SK-N-SH (cell line): ENCODE results near the gene RUFY3. TPM values are rescaled to one million over a fixed set of nuclear protein-coding genes. Genes with fewer than 3 reads are reported as not detected.

Experiments
- CTCF ChIA-PET: fragments of 300-600, 350-600 bp; formaldehyde crosslinking; extraction: SDS; loops from one replicate; lab custom pipeline; 2021; lab: Yijun Ruan, JAX
- POLR2A ChIA-PET: fragments of 350-600 bp; sonication (Branson Sonifier 250); formaldehyde crosslinking; extraction: SDS; loops from one replicate; lab custom pipeline; 2020; ENCODE audit warnings: antibody characterized with exemption, inconsistent platforms; lab: Yijun Ruan, JAX
- DNase-seq: peaks from one replicate; pipeline ENCODE4 v3.0.0; 2012
- H2AFZ ChIP-seq: fragments of 200-600 bp; sonication (generic); 2 replicates; pipeline ENCODE4 v1.8.1; 2016; ENCODE audit warnings: antibody characterized with exemption, mild to moderate bottlenecking, low read depth
- H3F3A ChIP-seq: fragments of 200-600 bp; sonication (generic); replicated peaks from 2 replicates; pipeline ENCODE3; 2016; ENCODE audit warnings: antibody characterized with exemption, mild to moderate bottlenecking; ENCODE audit not compliant: insufficient read depth
- H3K27ac ChIP-seq, 2 experiments: fragments of 200-500 bp in 1 of 2; fragments of 200-600 bp in 1 of 2; sonication (Bioruptor generic) in 1 of 2; sonication (generic), shearing (Covaris generic) in 1 of 2; 2 replicates each; pipeline versions ENCODE4 v1.5.1 to v1.6.1; 2014 to 2016; ENCODE audit warnings: low read depth in 2 of 2, inconsistent platforms in 1 of 2, low read length in 1 of 2, mild to moderate bottlenecking in 1 of 2, mixed read lengths in 1 of 2
- H3K27me3 ChIP-seq: fragments of 200-600 bp; sonication (generic), shearing (Covaris generic); 2 replicates; pipeline ENCODE4 v1.6.1; 2016; ENCODE audit warnings: mixed run types; ENCODE audit not compliant: insufficient read depth
- H3K36me3 ChIP-seq, 2 experiments: fragments of 200-500 bp in 1 of 2; fragments of 200-600 bp in 1 of 2; sonication (Bioruptor generic) in 1 of 2; sonication (generic) in 1 of 2; replicated peaks in 1 of 2; 2 replicates each; pipeline versions ENCODE3 to v1.5.1; 2014 to 2016; ENCODE audit warnings: low read length in 1 of 2, mild to moderate bottlenecking in 1 of 2; ENCODE audit not compliant: insufficient read depth in 2 of 2, control insufficient read depth in 1 of 2
- H3K4me1 ChIP-seq, 2 experiments: fragments of 200-500 bp in 1 of 2; fragments of 200-600 bp in 1 of 2; sonication (Bioruptor generic) in 1 of 2; sonication (generic), shearing (Covaris generic) in 1 of 2; 2 replicates each; pipeline versions ENCODE4 v1.5.1 to v1.6.1; 2014 to 2016; ENCODE audit warnings: low read depth in 1 of 2, low read length in 1 of 2, mixed run types in 1 of 2; ENCODE audit not compliant: insufficient read depth in 2 of 2, control insufficient read depth in 1 of 2
- H3K4me2 ChIP-seq: fragments of 200-600 bp; sonication (generic), shearing (Covaris generic); 2 replicates; pipeline ENCODE4 v1.6.1; 2017; ENCODE audit warnings: mixed run types
- H3K4me3 ChIP-seq, 2 experiments: fragments of 200-500 bp in 1 of 2; fragments of 200-600 bp in 1 of 2; sonication (Bioruptor generic) in 1 of 2; sonication (generic), shearing (Covaris generic) in 1 of 2; 2 replicates each; pipeline versions ENCODE4 v1.5.1 to v1.8.1; 2014 to 2016; ENCODE audit warnings: low read depth in 2 of 2, inconsistent platforms in 1 of 2, low read length in 1 of 2, mild to moderate bottlenecking in 1 of 2, mixed read lengths in 1 of 2, moderate library complexity in 1 of 2
- H3K79me2 ChIP-seq: fragments of 200-600 bp; sonication (generic); 2 replicates; pipeline ENCODE4 v1.8.1; 2017; ENCODE audit warnings: mild to moderate bottlenecking; ENCODE audit not compliant: insufficient read depth
- H3K9ac ChIP-seq: fragments of 200-600 bp; sonication (generic); 2 replicates; pipeline ENCODE4 v1.6.1; 2017; ENCODE audit warnings: mixed run types
- H3K9me2 ChIP-seq: fragments of 200-600 bp; sonication (generic); 2 replicates; pipeline ENCODE4 v1.6.1; 2017; ENCODE audit warnings: mixed run types
- H3K9me3 ChIP-seq: fragments of 200-600 bp; sonication (generic); 2 replicates; pipeline ENCODE4 v1.6.1; 2017; ENCODE audit warnings: mixed run types, mild to moderate bottlenecking, moderate library complexity
- H4K20me1 ChIP-seq: fragments of 200-600 bp; sonication (generic); 2 replicates; pipeline ENCODE4 v1.6.1; 2017; ENCODE audit warnings: mild to moderate bottlenecking, mixed run types; ENCODE audit not compliant: insufficient read depth
- EP300 ChIP-seq, 2 experiments: IDR thresholded peaks; 2 replicates each; pipeline versions ENCODE4 v1.4.0 to v1.6.1; 2012; ENCODE audit warnings: borderline replicate concordance in 1 of 2, low read depth in 1 of 2, low read length in 1 of 2
- EZH2phosphoT487 ChIP-seq: fragments of 200-600 bp; sonication (generic); IDR thresholded peaks from 2 replicates; pipeline ENCODE4 v1.6.1; 2017; ENCODE audit warnings: low read depth, mixed run types, mild to moderate bottlenecking, antibody characterized with exemption, moderate library complexity, borderline replicate concordance
- GATA2 ChIP-seq: sonication (generic); formaldehyde crosslinking; IDR thresholded peaks from 2 replicates; pipeline ENCODE4 v1.5.0; 2020; ENCODE audit warnings: mild to moderate bottlenecking, missing genetic modification reagents
- IRF3 ChIP-seq: fragments of 150-350 bp; IDR thresholded peaks from 2 replicates; pipeline ENCODE4 v1.6.1; 2016; ENCODE audit warnings: mild to moderate bottlenecking, low read depth, low read length
- MEF2A ChIP-seq: IDR thresholded peaks from 2 replicates; pipeline ENCODE4 v1.4.0; 2012; ENCODE audit warnings: low read depth, borderline replicate concordance
- NFIC ChIP-seq: IDR thresholded peaks from 2 replicates; pipeline ENCODE4 v1.4.0; 2012; ENCODE audit warnings: borderline replicate concordance
- RAD21 ChIP-seq: IDR thresholded peaks from 2 replicates; pipeline ENCODE4 v1.6.1; 2012; ENCODE audit warnings: mild to moderate bottlenecking, low read length
- RCOR1 ChIP-seq: fragments of 150-350 bp; IDR thresholded peaks from 2 replicates; pipeline ENCODE4 v1.6.1; 2017; ENCODE audit warnings: antibody characterized with exemption, low read length
- RFX5 ChIP-seq: IDR thresholded peaks from 2 replicates; pipeline ENCODE4 v1.6.1; 2012; ENCODE audit warnings: mild to moderate bottlenecking, improper control_type of control experiment, low read length
- SIN3A ChIP-seq: IDR thresholded peaks from 2 replicates; pipeline ENCODE4 v1.6.1; 2012; ENCODE audit warnings: low read depth, mild to moderate bottlenecking, low read length, moderate library complexity, borderline replicate concordance
- TAF1 ChIP-seq: IDR thresholded peaks from 2 replicates; pipeline ENCODE4 v1.6.1; 2012; ENCODE audit warnings: low read depth, mild to moderate bottlenecking, low read length, moderate library complexity, borderline replicate concordance
- TCF12 ChIP-seq: IDR thresholded peaks from 2 replicates; pipeline ENCODE4 v1.4.0; 2012
- TEAD4 ChIP-seq: IDR thresholded peaks from 2 replicates; pipeline ENCODE4 v1.4.0; 2012; ENCODE audit warnings: mild to moderate bottlenecking, borderline replicate concordance; ENCODE audit not compliant: insufficient read depth
- USF1 ChIP-seq: IDR thresholded peaks from 2 replicates; pipeline ENCODE4 v1.4.0; 2012; ENCODE audit warnings: low read depth, borderline replicate concordance
- USF2 ChIP-seq: fragments of 150-350 bp; IDR thresholded peaks from 2 replicates; pipeline ENCODE4 v1.6.1; 2017; ENCODE audit warnings: antibody characterized with exemption, low read length, low read depth, borderline replicate concordance
- YY1 ChIP-seq: IDR thresholded peaks from 2 replicates; pipeline ENCODE4 v1.4.0; 2012; ENCODE audit warnings: low read depth, mild to moderate bottlenecking
- WGBS: methylation state at CpG from one replicate; pipeline ENCODE4 v1.1.6; 2017; ENCODE audit warnings: low lambda C conversion rate; 5-methylcytosine and 5-hydroxymethylcytosine counted together
- polyA plus RNA-seq, 3 experiments: library from polyadenylated mRNA; depleted of rRNA; stranded (reverse); fragments of >200 nt; gene quantifications; 2 replicates each; pipeline ENCODE4 v1.2.3, GENCODE V29; 2012

Gene RUFY3
- polyA plus RNA-seq, 1 of the 3 experiments (the other 2 are of a cell fraction) = 22.8 TPM

DNA sequence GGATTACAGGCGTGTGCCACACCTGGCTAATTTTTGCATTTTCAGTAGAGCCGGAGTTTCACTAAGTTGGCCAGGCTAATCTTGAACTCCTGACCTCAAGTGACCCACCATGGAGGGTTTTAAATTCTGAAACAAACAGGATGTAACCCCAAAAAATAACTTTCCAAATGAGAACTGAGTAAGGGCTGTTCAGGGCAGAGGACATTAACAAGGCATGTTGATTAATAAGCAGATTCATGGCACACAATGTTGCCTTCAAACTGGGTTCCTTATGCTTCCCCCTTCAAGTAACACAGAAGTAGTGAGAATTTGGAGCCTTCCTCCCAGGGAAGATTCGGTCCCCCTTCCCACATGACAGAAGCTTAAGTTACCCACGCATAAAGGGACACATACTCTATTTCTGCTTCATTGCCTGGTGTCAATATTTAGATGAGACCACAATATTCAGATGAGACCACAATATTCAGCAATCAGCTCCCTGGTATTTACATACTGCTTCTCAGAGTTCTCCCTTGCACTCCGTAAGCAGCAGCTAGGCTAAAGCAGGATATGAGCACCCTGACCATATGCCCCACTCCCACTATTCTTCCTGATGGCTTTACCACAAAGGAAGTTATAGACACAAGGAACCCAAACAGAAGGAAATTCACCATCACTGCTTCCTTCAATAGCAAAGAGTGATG is 96.5 kb downstream of the RUFY3 start:
- no peaks in the 10 kb centered on the region; the same call in 1 of the 2 replicates for H4K20me1 ChIP-seq
- DNase-seq = no peak
- H3K9me2 ChIP-seq = no peaks in the 10 kb centered on the region
- H3K4me2 ChIP-seq = no peak overlapping the region
- CTCF ChIA-PET = interaction anchor here (0.6 to 1.4 kb wide), 3 partner anchors 15 to 1619 kb away, joined by 3 to 4 read pairs (median 3); no protein-coding TSS in a partner anchor
- H3F3A ChIP-seq = peaks cover 25% of the 10 kb centered on the region
- no peak overlapping the region for H3K4me3 ChIP-seq
- no peak overlapping the region for H3K9ac ChIP-seq
- H3K79me2 ChIP-seq = no peaks in the 10 kb centered on the region
- H3K27me3 ChIP-seq = no peaks in the 10 kb centered on the region
- no peak for TF ChIP-seq RAD21
- no peak for TF ChIP-seq TCF12
- no peak for TF ChIP-seq EZH2phosphoT487
- TF ChIP-seq, all 33 proteins: peak for 0
- Histone ChIP-seq H2AFZ (no peak overlapping the region), H3K27ac (peak overlapping the region in 1 of 2 experiments; percentile 7; a peak in 1 of 4 replicates), H3K4me1 (no peaks in the 10 kb centered on the region; a peak in 1 of 4 replicates), H3K36me3 (peaks cover 25 to 55% of the 10 kb centered on the region in 2 experiments), H3K9me3 (no peaks in the 10 kb centered on the region)
- POLR2A ChIA-PET = no interaction called here
- WGBS = 93% methylated on average over 5 of the region's 5 CpGs

GRCh38 chr4:70818921-70819320 is 97.2 kb downstream of the RUFY3 start:
- Histone ChIP-seq H3F3A (peaks cover 25% of the 10 kb centered on the region), H3K27me3 (no peaks in the 10 kb centered on the region), H3K9ac (no peak overlapping the region), H3K4me3 (no peak overlapping the region), H3K4me1 (no peaks in the 10 kb centered on the region; a peak in 1 of 4 replicates), H3K27ac (peak overlapping the region in 1 of 2 experiments; percentile 7; a peak in 1 of 4 replicates), H3K4me2 (no peak overlapping the region), H2AFZ (no peak overlapping the region), H3K36me3 (peaks cover 25 to 60% of the 10 kb centered on the region in 2 experiments), H4K20me1 (no peaks in the 10 kb centered on the region; the same call in 1 of the 2 replicates), H3K79me2 (no peaks in the 10 kb centered on the region; the same call in 1 of the 2 replicates), H3K9me3 (no peaks in the 10 kb centered on the region), H3K9me2 (no peaks in the 10 kb centered on the region)
- TF ChIP-seq RCOR1 = no peak
- DNase-seq = no peak
- WGBS = 89% methylated on average over 3 of the region's 3 CpGs
- CTCF ChIA-PET = interaction anchor here (1.3 to 1.4 kb wide), 2 partner anchors 14 to 191 kb away, joined by 3 to 4 read pairs; no protein-coding TSS in a partner anchor
- POLR2A ChIA-PET = no interaction called here

DNA sequence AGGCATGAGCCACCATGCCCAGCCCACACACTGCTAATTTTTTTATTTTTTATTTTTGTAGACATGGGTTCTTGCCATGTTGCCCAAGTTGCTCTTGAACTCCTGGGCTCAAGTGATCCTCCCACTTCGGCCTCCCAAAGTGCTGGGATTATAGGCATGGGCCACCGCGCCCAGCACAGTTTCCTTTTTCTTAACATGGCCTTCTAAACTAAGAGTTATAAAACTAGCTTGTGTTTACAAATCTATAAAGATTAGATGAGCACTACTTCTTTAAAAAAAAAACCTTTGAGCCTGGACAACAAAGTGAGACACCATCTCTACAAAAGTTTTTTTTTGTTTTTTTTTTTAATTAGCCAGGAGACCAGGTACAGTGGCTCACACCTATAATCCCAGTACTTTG is 107.3 kb downstream of the RUFY3 start:
- H3K4me2 ChIP-seq = no peak overlapping the region
- no peaks in the 10 kb centered on the region for H3K27me3 ChIP-seq
- no peaks in the 10 kb centered on the region for H3K9me2 ChIP-seq
- no peak overlapping the region for H3K4me3 ChIP-seq
- peaks cover 75% of the 10 kb centered on the region for H3K79me2 ChIP-seq
- 95% methylated on average over 3 of the region's 3 CpGs for WGBS
- ChIA-PET POLR2A (no interaction called here), CTCF (no interaction called here)
- H3F3A ChIP-seq = peaks cover 5% of the 10 kb centered on the region
- DNase-seq = no peak
- no peaks in the 10 kb centered on the region for H3K4me1 ChIP-seq
- H3K9me3 ChIP-seq = no peaks in the 10 kb centered on the region
- H4K20me1 ChIP-seq = peaks cover 12% of the 10 kb centered on the region
- no peak overlapping the region for H2AFZ ChIP-seq
- H3K27ac ChIP-seq = no peak overlapping the region
- H3K9ac ChIP-seq = no peak overlapping the region
- peaks cover 43 to 89% of the 10 kb centered on the region in 2 experiments for H3K36me3 ChIP-seq
- TF ChIP-seq MEF2A (no peak), IRF3 (no peak), NFIC (no peak), SIN3A (no peak), TEAD4 (no peak), RFX5 (no peak), GATA2 (CRISPR knock-in tag) (no peak), EP300 (IDR thresholded peaks at IDR 0.05; ENCODE audit: borderline replicate concordance in 1 of 2, low read depth in 1 of 2, low read length in 1 of 2) (no peak), TCF12 (no peak), USF1 (no peak), YY1 (no peak), USF2 (no peak), TAF1 (no peak)
